GM10847 (cell line): Measurements from ENCODE around the gene CD48.

Experiments
- POLR2A ChIP-seq: IDR thresholded peaks from 2 replicates; pipeline ENCODE4 v1.6.1; 2011; ENCODE audit not compliant: insufficient read length; ENCODE audit errors: extremely low read depth

Gene CD48

GRCh38 chr1:160706526-160707235 lies 4.9 kb downstream of the CD48 start:
- no peak for TF ChIP-seq POLR2A

- no peak for TF ChIP-seq POLR2A
Observed at GRCh38 chr1:160705742-160706141, 5.9 kb downstream of the CD48 start.

- no peak for TF ChIP-seq POLR2A
Observed at GRCh38 chr1:160704250-160704649, 7.4 kb downstream of the CD48 start.

- TF ChIP-seq POLR2A: no peak
Observed at GRCh38 chr1:160702100-160702499, 9.5 kb downstream of the CD48 start.

GRCh38 chr1:160685266-160685665 lies 26.4 kb downstream of the CD48 start:
- TF ChIP-seq POLR2A: no peak

- TF ChIP-seq POLR2A: no peak
Observed at GRCh38 chr1:160682983-160683865, 28.4 kb downstream of the CD48 start.

- TF ChIP-seq POLR2A: no peak
Observed at GRCh38 chr1:160681891-160682140, 29.8 kb downstream of the CD48 start.

- peak; percentile 11 for TF ChIP-seq POLR2A
Observed at GRCh38 chr1:160681066-160681890, 30.3 kb downstream of the CD48 start.

GRCh38 chr1:160680399-160680798 lies 31.2 kb downstream of the CD48 start:
- TF ChIP-seq POLR2A: no peak

GRCh38 chr1:160679893-160680292 lies 31.7 kb downstream of the CD48 start:
- TF ChIP-seq POLR2A: no peak

GRCh38 chr1:160676869-160677597 lies 34.6 kb downstream of the CD48 start:
- TF ChIP-seq POLR2A: no peak

- no peak for TF ChIP-seq POLR2A
Observed at GRCh38 chr1:160675641-160676410, 35.8 kb downstream of the CD48 start.

GRCh38 chr1:160674415-160674814 lies 37.2 kb downstream of the CD48 start:
- no peak for TF ChIP-seq POLR2A
